ENCODE results near the gene KRT26.
"Not testable (repeated sequence)": the region's sequence is repeated elsewhere in the genome, so short reads cannot be mapped to it uniquely, and the experiment has no call there.

The KRT26 gene

DNA sequence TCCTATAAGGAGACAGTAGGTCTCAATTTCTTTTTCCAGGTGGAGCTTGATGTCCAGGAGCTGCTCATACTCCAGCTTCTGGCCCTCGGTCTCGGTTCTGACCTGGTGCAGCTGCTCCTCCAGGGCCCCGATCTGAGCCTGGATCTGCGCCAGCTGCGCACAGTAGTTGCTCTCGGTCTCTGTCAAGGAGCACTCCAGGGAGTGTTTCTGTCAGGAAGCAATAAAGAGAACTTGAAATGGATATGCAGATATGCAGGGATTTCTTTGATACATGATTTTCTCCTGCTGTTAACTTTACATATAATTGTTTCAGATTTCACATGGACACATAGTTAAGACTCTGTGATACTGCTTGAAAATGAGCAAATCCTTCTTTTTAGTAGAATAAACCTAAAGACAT is 21.6 kb downstream of the KRT26 start:
- no peak for ATAC-seq (replicated peaks; ENCODE audit: extremely low read depth, poor library complexity, severe bottlenecking)
- Mint-ChIP-seq H3K27me3 (peaks cover 73% of the 10 kb centered on the region), H3K4me1 (no peaks in the 10 kb centered on the region), H3K4me3 (no peak overlapping the region), H3K9me3 (no peaks in the 10 kb centered on the region), H3K27ac (ENCODE audit: low read depth) (no peak overlapping the region), H3K36me3 (ENCODE audit: insufficient read depth) (no peaks in the 10 kb centered on the region)
- DNase-seq (ENCODE audit: low spot score in 2 of 2): no peak

DNA sequence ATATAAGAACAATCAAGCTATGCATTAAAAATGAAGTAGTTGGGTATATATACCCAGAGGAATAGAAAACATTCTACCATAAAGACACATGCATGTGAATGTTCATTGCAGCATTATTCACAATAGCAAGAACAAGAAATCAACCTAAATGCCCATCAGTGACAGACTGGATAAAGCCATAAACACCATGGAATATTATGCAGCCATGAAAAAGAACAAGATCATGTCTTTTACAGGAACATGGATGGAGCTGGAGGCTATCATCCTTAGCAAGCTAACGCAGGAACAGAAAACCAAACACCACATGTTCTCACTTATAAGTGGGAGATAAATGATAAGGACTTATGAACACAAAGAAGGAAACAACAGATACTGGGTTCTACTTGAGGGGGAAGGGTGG is 23.3 kb downstream of the KRT26 start:
- not testable (repeated sequence) for H3K36me3 Mint-ChIP-seq (ENCODE audit: insufficient read depth); DNase-seq (ENCODE audit: low spot score in 2 of 2); H3K4me1 Mint-ChIP-seq; H3K9me3 Mint-ChIP-seq; H3K27ac Mint-ChIP-seq (ENCODE audit: low read depth); H3K4me3 Mint-ChIP-seq; ATAC-seq (replicated peaks; ENCODE audit: extremely low read depth, poor library complexity, severe bottlenecking)
- H3K27me3 Mint-ChIP-seq: peaks cover 83% of the 10 kb centered on the region

DNA sequence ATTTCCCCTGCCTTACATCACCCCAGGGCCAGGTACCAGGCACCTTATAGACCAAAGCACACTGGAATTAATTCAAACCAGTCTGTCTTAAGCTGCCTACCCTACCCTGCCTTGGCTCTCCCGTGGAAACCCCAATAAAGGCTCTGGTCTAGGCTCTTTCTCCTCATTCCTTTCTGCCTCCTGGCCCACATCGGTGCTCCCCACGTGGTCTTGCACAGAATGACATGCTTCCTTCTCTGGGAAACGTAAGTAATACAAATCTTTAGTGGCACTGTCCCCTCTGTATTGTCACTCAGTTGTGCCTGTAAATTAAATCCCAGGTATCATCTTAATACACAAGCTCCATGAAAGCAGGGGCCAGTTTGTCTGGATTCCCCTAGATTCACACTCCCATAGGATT is 33.4 kb downstream of the KRT26 start:
- H3K27me3 Mint-ChIP-seq: peaks cover 74% of the 10 kb centered on the region
- H3K27ac Mint-ChIP-seq (ENCODE audit: low read depth): no peak overlapping the region
- H3K9me3 Mint-ChIP-seq: peaks cover 6% of the 10 kb centered on the region
- DNase-seq (ENCODE audit: low spot score in 2 of 2): no peak
- no peaks in the 10 kb centered on the region for H3K4me1 Mint-ChIP-seq
- H3K4me3 Mint-ChIP-seq: no peak overlapping the region
- no peak for ATAC-seq (replicated peaks; ENCODE audit: extremely low read depth, poor library complexity, severe bottlenecking)
- H3K36me3 Mint-ChIP-seq (ENCODE audit: insufficient read depth): no peaks in the 10 kb centered on the region

DNA sequence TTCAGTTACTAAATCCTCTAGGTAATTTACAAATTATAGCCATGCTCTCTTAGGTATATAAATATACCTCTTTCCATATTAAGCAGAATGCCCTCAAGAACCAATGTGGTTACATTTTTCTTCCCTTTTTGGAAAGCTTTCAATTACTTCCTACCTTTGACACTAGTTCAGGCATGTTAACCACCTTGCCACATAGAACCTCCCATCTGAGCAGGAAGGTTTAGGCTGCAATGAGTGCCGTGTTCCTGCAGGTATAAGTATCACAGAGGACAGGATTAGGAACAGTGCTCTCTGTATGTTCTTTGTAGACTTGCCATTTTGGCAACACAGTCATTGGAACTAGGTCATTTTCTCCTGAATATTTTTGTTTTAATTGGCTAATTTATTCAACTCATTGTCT is 37.0 kb downstream of the KRT26 start:
- H3K27ac Mint-ChIP-seq (ENCODE audit: low read depth): no peak overlapping the region
- H3K4me3 Mint-ChIP-seq: no peak overlapping the region
- no peak for ATAC-seq (replicated peaks; ENCODE audit: extremely low read depth, poor library complexity, severe bottlenecking)
- no peaks in the 10 kb centered on the region for H3K9me3 Mint-ChIP-seq
- peaks cover 77% of the 10 kb centered on the region for H3K27me3 Mint-ChIP-seq
- no peaks in the 10 kb centered on the region for H3K36me3 Mint-ChIP-seq (ENCODE audit: insufficient read depth)
- H3K4me1 Mint-ChIP-seq: no peaks in the 10 kb centered on the region
- no peak for DNase-seq (ENCODE audit: low spot score in 2 of 2)

DNA sequence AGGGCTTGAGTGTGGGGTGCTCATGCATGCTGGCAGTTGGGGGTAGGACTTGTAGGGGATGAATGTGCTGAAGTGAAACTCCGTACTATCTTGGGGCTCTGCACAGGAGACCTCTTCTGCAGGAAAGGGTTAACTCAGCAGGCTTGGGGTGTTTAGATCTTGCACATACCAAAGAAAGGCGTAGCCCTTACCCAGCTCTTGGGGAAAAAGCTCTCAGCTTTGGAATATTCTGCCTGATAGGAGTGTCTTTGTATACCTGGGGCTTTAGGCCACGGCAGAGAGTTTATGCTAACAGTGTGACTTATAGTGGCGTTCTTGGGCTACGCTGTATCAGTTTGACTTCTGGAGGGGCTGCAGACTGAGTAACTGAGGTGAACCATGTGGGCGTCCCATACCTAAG is 38.0 kb downstream of the KRT26 start:
- no peaks in the 10 kb centered on the region for H3K36me3 Mint-ChIP-seq (ENCODE audit: insufficient read depth)
- no peak overlapping the region for H3K4me3 Mint-ChIP-seq
- DNase-seq (ENCODE audit: low spot score in 2 of 2) (no peak), ATAC-seq (replicated peaks; ENCODE audit: extremely low read depth, poor library complexity, severe bottlenecking) (no peak)
- peaks cover 75% of the 10 kb centered on the region for H3K27me3 Mint-ChIP-seq
- no peak overlapping the region for H3K27ac Mint-ChIP-seq (ENCODE audit: low read depth)
- H3K4me1 Mint-ChIP-seq: no peaks in the 10 kb centered on the region
- no peaks in the 10 kb centered on the region for H3K9me3 Mint-ChIP-seq

DNA sequence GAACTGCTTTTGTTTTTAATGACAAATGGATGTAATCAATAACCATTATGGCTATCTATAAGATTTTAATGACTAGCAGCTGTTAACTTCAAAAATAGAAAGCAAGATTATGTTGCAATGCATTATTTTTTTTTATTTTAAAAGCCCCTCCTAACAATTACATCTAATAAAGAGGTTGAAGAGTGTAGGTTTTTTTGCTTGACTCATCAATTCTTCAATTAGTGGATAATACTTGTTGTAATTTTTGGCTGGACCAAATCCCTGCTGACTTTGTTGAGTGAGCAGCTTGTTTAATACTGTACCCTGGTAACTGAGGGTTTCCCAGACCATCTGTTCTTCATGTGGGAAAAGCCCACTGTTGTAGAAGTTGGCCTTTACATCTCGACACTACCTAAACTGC is 41.0 kb downstream of the KRT26 start:
- Mint-ChIP-seq H3K27ac (ENCODE audit: low read depth) (no peak overlapping the region), H3K36me3 (ENCODE audit: insufficient read depth) (no peaks in the 10 kb centered on the region), H3K27me3 (peaks cover 59% of the 10 kb centered on the region), H3K9me3 (no peaks in the 10 kb centered on the region), H3K4me3 (no peak overlapping the region), H3K4me1 (no peaks in the 10 kb centered on the region)
- DNase-seq (ENCODE audit: low spot score in 2 of 2): no peak
- ATAC-seq (replicated peaks; ENCODE audit: extremely low read depth, poor library complexity, severe bottlenecking): no peak

DNA sequence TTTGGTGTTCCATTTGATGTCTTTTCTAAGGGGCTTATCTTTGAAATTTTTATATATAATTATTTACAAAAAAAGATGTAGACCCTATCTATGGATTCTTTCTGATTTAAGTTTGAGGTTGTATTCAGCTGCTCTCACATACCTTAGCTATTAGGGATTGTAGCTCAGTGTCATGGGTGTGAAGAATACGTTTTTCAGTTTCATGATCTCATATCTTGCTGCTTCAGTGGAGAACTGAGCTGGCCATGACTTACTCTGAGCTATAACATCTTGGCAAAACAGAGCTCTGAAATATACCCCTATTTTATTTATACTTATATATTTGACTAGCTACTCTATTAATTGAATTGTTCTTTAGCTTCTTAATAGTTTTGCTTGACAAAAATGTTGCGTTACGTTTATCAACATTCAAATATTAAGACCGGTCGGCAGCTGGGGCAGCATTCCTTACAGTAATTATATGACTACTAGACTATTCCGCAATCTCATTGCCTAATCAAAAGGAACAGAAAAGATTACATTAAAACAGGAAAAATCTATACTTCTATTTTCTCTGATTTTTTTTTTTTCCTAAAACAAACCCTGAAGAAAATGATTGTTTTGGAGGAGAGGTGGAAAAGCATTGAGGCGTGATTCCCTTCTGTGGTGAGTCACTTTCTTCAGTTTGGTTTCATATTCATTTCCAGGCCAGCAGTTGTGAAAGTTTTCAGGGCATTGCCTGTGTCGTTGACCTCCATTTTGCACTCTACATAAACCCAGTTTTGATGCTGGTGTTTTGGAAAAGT is 44.4 kb downstream of the KRT26 start:
- no peak for DNase-seq (ENCODE audit: low spot score in 2 of 2)
- Mint-ChIP-seq H3K27me3 (peaks cover 54% of the 10 kb centered on the region), H3K36me3 (ENCODE audit: insufficient read depth) (no peaks in the 10 kb centered on the region), H3K4me3 (no peak overlapping the region), H3K27ac (ENCODE audit: low read depth) (no peak overlapping the region), H3K9me3 (no peaks in the 10 kb centered on the region), H3K4me1 (no peaks in the 10 kb centered on the region)
- ATAC-seq (replicated peaks; ENCODE audit: extremely low read depth, poor library complexity, severe bottlenecking): no peak

DNA sequence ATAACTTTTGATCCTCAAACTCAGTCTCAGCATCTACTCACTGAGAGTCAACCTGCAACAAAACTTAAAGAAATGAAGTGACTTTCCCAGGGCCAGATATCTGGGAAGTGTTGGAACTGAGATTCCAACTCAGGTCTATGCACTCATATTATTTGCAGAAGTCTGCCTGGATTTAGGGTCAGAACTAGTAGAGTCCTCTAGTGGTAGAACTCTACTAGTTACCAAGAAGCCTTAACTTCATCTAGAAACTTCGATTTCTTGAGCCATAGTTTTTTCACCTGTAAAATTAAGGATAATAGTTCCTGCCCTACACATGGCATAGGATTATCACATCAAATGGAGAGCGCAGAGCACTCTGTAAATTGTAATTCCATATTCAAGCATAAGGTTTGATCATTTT is 45.1 kb downstream of the KRT26 start:
- Mint-ChIP-seq H3K36me3 (ENCODE audit: insufficient read depth) (no peaks in the 10 kb centered on the region), H3K4me1 (no peaks in the 10 kb centered on the region), H3K27ac (ENCODE audit: low read depth) (no peak overlapping the region), H3K9me3 (no peaks in the 10 kb centered on the region), H3K27me3 (peaks cover 54% of the 10 kb centered on the region), H3K4me3 (no peak overlapping the region)
- DNase-seq (ENCODE audit: low spot score in 2 of 2) (no peak), ATAC-seq (replicated peaks; ENCODE audit: extremely low read depth, poor library complexity, severe bottlenecking) (no peak)

DNA sequence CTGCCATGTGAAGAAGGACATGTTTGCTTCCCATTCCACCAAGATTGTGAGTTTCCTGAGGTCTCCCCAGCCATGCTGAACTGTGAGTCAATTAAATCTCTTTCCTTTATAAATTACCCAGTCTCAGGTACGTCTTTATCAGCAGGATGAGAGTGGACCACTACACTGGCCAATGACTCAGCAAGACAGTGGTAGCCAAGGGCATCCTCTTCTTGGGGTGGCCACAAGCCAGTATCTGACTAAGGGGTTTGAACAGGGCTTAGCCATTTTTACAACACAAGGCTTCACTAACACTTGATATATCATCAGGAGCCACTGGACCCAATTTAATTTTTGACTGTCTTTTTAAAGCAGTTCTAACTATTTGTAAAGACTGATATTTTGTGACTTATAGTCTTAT is 47.3 kb downstream of the KRT26 start:
- no peak for DNase-seq (ENCODE audit: low spot score in 2 of 2)
- Mint-ChIP-seq H3K27ac (ENCODE audit: low read depth) (no peak overlapping the region), H3K36me3 (ENCODE audit: insufficient read depth) (no peaks in the 10 kb centered on the region), H3K4me1 (no peaks in the 10 kb centered on the region), H3K4me3 (no peak overlapping the region), H3K9me3 (no peaks in the 10 kb centered on the region), H3K27me3 (peaks cover 43% of the 10 kb centered on the region)
- ATAC-seq (replicated peaks; ENCODE audit: extremely low read depth, poor library complexity, severe bottlenecking): no peak

DNA sequence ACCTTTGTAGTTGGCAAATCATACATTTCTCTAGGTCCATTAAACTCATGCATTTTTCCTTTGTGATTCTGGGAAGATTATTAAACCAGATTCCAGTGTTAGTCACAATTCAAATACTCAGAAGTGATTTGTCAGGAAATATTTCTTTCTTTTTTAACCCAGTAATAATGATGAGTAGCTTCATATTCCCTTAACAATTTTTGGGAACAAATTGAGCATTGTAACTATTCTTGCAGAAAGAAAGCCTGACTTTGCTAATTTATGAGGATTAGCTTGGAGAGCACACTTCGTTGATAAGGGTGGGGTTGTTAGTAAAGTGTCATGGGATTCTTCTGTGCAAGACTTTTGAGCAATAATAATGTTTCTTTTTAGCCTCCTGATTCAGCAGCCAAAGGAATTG is 49.8 kb downstream of the KRT26 start:
- DNase-seq (ENCODE audit: low spot score in 2 of 2): no peak
- peaks cover 41% of the 10 kb centered on the region for H3K27me3 Mint-ChIP-seq
- ATAC-seq (replicated peaks; ENCODE audit: extremely low read depth, poor library complexity, severe bottlenecking): no peak
- H3K36me3 Mint-ChIP-seq (ENCODE audit: insufficient read depth): no peaks in the 10 kb centered on the region
- H3K4me1 Mint-ChIP-seq: no peaks in the 10 kb centered on the region
- no peak overlapping the region for H3K27ac Mint-ChIP-seq (ENCODE audit: low read depth)
- no peak overlapping the region for H3K4me3 Mint-ChIP-seq
- no peaks in the 10 kb centered on the region for H3K9me3 Mint-ChIP-seq

DNA sequence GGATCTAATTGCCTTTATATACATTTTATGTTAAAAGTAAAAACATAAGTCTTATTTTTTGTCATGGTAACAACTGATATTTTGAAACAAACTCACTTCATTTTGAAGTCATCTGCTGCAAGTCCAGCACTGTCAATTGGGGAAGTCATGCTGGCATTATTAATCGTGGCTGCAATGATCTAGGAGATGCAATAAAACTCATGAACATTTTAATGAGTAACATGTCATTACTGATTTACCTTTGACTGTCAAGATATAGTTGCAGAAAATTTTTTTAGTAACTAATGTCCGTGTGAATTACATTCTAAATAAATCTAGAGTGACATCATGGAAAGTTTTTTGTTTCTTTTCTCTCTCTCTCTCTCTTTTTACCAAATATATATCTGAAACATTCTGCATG is 51.1 kb downstream of the KRT26 start:
- ATAC-seq (replicated peaks; ENCODE audit: extremely low read depth, poor library complexity, severe bottlenecking) (no peak), DNase-seq (ENCODE audit: low spot score in 2 of 2) (no peak)
- H3K4me1 Mint-ChIP-seq: no peaks in the 10 kb centered on the region
- H3K4me3 Mint-ChIP-seq: no peak overlapping the region
- H3K27me3 Mint-ChIP-seq: peaks cover 54% of the 10 kb centered on the region
- H3K27ac Mint-ChIP-seq (ENCODE audit: low read depth): no peak overlapping the region
- H3K36me3 Mint-ChIP-seq (ENCODE audit: insufficient read depth): no peaks in the 10 kb centered on the region
- H3K9me3 Mint-ChIP-seq: no peaks in the 10 kb centered on the region

DNA sequence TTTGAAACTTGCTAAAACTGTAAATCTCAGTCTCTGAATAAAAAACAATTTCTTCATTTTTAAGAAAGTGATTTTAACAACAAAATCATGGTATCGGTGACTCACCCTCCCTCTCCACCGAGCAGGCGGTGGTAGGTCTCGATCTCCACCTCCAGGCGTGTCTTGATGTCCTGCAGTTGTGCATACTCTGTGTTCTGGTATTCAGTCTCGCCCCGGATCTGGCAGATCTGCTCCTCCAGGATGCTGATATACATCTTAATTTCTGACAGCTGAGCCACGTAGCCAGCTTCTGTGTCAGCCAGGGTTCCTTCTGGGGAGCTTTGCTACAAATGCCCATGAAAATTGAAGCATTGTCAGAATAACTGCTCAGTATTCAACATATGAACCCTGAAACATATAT is 53.1 kb downstream of the KRT26 start:
- H3K27ac Mint-ChIP-seq (ENCODE audit: low read depth): no peak overlapping the region
- no peak for ATAC-seq (replicated peaks; ENCODE audit: extremely low read depth, poor library complexity, severe bottlenecking)
- peaks cover 64% of the 10 kb centered on the region for H3K27me3 Mint-ChIP-seq
- H3K9me3 Mint-ChIP-seq: no peaks in the 10 kb centered on the region
- no peaks in the 10 kb centered on the region for H3K4me1 Mint-ChIP-seq
- H3K36me3 Mint-ChIP-seq (ENCODE audit: insufficient read depth): no peaks in the 10 kb centered on the region
- H3K4me3 Mint-ChIP-seq: no peak overlapping the region
- no peak for DNase-seq (ENCODE audit: low spot score in 2 of 2)

DNA sequence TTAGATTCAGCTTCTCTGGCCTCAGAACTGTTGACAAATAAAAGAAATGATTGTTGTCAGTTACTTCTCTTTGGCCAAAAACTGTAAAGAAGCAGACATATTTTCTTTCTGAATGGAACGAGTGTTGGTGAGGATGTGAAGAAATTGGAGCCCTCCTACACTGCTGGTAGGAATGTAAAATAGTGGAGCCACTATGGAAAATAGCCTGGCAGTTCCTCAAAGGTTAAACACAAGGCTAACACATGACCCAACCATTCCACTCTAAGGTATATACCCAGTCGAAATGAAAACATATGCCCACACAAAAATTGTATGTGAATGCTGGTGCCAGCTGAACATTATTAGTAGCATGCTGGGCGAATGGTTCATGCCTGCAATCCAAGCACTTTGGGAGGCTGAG is 54.2 kb downstream of the KRT26 start:
- H3K4me1 Mint-ChIP-seq: no peaks in the 10 kb centered on the region
- H3K4me3 Mint-ChIP-seq: no peak overlapping the region
- no peaks in the 10 kb centered on the region for H3K9me3 Mint-ChIP-seq
- no peaks in the 10 kb centered on the region for H3K36me3 Mint-ChIP-seq (ENCODE audit: insufficient read depth)
- no peak overlapping the region for H3K27ac Mint-ChIP-seq (ENCODE audit: low read depth)
- ATAC-seq (replicated peaks; ENCODE audit: extremely low read depth, poor library complexity, severe bottlenecking) (no peak), DNase-seq (ENCODE audit: low spot score in 2 of 2) (no peak)
- peaks cover 54% of the 10 kb centered on the region for H3K27me3 Mint-ChIP-seq

Data from central memory CD8-positive, alpha-beta T cell (primary cell).